ENCODE results near the gene PASD1. TPM values are rescaled to one million over a fixed set of nuclear protein-coding genes. Genes with fewer than 3 reads are reported as not detected.

The PASD1 gene
- not detected in 2 replicates for total RNA-seq

GRCh38 chrX:151563449-151563848 is at the start of gene PASD1:
Gene PASD1 (plus strand): TSS chrX:151563675. CDS start chrX:151601554, 37,879 bp downstream.

GRCh38 chrX:151694661-151695582 is 131.4 kb downstream of the PASD1 start, which contains the start of gene PRRG3:
Gene PRRG3 (plus strand): TSS chrX:151695458. CDS start chrX:151698815, 3,357 bp downstream.

GRCh38 chrX:151715752-151716151 is 152.3 kb downstream of the PASD1 start, which contains the start of gene FATE1:
Gene FATE1 (plus strand): TSS chrX:151716035. CDS start chrX:151716120, 85 bp downstream.

Other genes with a start within 250 kb of the PASD1 start
- gene VMA21, start 166.5 kb upstream of the PASD1 start, total RNA-seq, result 32.7 and 50.1 TPM in 2 replicates
- gene PRRG3, start 131.8 kb downstream of the PASD1 start, total RNA-seq, result not detected in 2 replicates
- not detected in 2 replicates for gene FATE1, start 152.4 kb downstream of the PASD1 start, total RNA-seq
- gene CNGA2, start 171.1 kb downstream of the PASD1 start, total RNA-seq, result not detected in 2 replicates

All from bladder microvascular endothelial cell (primary cell).